Hepatocyte (in vitro differentiated cells): ENCODE data around the gene DHFR2.

Experiments used
- EZH2 ChIP-seq: fragments of 200-600 bp; sonication (generic); IDR thresholded peaks from 2 replicates; pipeline ENCODE4 v1.6.1; 2016; ENCODE audit warnings: antibody characterized with exemption, mild to moderate bottlenecking, borderline replicate concordance
- TF ChIP-seq, protein P1 (sequence below): fragments of 200-600 bp; sonication (generic); IDR thresholded peaks from 2 replicates; pipeline ENCODE4 v1.5.1; 2016; ENCODE audit warnings: antibody characterized with exemption, mild to moderate bottlenecking; ENCODE audit not compliant: poor library complexity

GRCh38 chr3:94009608-94010007 is 53.1 kb downstream of the DHFR2 start:
- no peak for TF ChIP-seq EZH2
- TF ChIP-seq, protein P1, sequence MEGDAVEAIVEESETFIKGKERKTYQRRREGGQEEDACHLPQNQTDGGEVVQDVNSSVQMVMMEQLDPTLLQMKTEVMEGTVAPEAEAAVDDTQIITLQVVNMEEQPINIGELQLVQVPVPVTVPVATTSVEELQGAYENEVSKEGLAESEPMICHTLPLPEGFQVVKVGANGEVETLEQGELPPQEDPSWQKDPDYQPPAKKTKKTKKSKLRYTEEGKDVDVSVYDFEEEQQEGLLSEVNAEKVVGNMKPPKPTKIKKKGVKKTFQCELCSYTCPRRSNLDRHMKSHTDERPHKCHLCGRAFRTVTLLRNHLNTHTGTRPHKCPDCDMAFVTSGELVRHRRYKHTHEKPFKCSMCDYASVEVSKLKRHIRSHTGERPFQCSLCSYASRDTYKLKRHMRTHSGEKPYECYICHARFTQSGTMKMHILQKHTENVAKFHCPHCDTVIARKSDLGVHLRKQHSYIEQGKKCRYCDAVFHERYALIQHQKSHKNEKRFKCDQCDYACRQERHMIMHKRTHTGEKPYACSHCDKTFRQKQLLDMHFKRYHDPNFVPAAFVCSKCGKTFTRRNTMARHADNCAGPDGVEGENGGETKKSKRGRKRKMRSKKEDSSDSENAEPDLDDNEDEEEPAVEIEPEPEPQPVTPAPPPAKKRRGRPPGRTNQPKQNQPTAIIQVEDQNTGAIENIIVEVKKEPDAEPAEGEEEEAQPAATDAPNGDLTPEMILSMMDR: no peak
